ENCODE measurements around the gene EPS15.
"Not testable (repeated sequence)": the region's sequence is repeated elsewhere in the genome, so short reads cannot be mapped to it uniquely, and the experiment has no call there.

The EPS15 gene

DNA sequence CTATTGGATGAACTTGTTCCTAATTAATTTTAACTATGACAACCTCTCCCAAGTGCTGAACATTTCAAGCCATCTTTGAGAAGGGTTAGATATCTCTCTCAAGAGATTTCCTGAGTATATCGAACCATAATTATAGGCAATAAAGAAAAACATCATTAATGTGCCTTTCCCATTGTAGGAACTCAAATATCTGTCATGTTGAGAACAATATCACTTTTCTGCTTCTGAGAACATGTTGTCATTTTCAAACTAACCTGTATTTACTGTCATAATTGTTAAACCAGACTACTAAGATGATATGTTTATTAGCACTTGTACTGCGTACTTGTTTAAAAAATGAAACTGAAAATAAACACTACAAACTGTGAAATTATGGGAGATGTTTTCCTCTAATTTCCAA, 4.3 kb downstream of the EPS15 start:
- no peak for DNase-seq (ENCODE audit: low read depth)

DNA sequence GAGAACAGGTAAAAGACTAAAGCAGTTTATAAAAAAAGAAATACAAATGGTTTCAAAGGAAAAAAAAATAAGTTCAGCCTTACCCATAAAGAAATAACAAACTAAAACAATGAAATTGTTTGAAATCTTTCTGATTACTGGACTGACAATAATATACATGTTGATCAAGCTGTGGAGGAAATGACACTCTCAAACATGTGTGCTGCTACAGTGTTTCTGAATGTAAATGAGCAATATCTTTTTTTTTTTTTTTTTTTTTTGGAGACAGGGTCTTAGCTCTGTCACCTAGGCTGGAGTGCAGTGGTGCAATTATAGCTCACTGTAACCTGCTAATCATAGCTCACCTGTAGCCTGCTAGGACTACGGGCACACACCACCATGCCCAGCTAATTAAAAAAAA, 6.5 kb downstream of the EPS15 start:
- DNase-seq (ENCODE audit: low read depth), result no peak

DNA sequence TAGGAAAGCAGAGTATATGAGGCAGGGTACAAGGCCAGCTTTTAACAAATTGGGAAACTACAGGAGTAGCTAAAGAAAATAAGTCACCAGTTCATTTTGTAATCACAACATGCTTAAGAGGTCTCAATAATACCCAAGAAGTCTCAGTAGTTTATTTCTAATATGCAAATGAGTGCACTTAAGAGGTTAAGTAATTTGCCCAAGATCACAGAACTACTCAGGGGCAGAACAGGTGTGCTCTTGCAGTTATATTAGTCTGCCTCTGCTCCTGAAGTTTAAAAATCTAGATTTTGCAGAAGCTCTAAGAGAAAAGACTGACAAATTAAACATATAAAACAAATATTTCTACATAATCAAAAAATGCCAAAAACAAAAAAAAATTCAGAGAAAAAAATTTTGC, 6.9 kb downstream of the EPS15 start:
- DNase-seq (ENCODE audit: low read depth), result no peak

DNA sequence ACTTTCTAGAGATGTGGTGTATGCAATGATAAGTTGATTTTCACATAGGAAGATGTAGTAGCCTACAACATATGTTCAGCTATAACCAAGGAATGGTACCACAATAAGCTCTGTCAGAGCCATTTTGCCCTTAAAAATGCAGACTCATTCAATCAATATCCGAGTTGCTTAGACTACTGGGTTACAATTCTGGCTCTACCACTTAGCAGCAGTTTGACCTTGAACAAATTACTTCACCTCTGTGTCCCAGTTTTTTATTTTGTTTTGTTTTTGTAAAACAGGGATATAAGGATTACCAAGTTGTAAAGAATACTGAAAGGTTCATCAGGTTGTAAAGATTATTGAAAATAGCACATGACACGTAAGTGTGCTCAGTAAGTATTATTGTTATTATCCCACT, 9.3 kb downstream of the EPS15 start:
- no peak for DNase-seq (ENCODE audit: low read depth)

DNA sequence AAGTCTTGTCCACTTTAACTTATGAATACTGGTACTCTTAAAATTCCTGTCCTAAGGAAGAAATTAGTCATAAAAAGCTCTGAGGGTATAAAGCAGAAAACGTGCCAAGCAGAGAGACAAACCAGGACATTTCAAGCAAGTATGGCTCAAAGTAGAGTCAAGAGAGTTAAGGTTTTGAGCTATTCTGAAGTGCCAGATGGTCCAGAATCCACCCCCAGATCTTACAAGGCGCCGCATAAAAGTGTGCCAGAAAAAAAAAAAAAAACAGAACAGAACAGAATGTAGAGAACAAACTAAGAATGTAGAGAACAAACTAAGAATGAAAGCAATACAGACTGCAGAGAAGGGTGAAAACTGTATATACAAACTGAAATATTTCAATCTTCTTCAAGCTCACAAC, 12.5 kb downstream of the EPS15 start:
- DNase-seq (ENCODE audit: low read depth), result no peak

DNA sequence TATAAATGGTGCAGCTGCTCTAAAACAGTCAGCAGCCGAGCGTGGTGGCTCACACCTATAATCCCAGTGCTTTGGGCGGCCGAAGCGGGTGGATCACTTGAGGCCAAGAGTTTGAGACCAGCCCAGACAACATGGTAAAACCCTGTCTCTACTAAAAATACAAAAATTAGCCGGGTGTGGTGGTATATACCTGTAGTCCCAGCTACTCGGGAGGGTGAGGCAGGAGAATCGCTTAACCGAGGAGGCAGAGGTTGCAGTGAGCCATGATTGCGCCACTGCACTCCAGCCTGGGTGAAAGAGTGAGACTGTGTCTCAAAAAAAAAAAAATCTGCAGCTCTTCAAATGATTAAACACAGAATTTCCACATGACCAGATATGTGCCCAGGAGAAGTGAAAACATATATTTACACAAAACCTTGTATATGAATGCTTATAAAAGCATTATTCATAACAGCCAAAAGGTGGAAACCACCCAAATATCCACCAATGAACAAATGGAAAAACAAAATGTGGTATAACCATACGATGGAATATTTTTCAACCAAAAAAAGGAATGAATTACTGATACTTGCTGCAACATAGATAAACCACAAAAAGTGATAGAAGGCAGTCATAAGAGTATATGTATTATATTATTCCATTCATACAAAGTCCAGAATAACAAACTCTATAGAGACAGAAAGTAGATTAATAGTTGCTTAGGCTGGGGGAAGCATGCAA, 14.1 kb downstream of the EPS15 start:
- no peak for DNase-seq (ENCODE audit: low read depth)

DNA sequence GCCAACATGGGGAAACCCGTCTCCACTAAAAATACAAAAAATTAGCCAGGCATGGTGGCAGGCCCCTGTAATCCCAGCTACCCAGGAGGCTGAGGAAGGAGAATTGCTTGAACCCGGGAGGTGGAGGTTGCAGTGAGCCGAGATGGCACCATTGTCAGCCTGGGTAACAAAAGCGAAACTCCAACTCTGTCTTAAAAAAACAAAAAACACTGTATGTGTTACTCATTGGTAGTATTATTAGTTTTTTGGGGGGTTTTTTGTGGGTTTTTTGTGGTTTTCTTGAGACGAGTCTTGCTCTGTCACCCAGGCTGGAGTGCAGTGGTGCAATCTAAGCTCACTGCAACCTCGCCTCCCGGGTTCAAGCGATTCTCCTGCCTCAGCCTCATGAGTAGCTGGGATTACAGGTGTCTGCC, 17.8 kb downstream of the EPS15 start:
- not testable (repeated sequence) for DNase-seq (ENCODE audit: low read depth)

DNA sequence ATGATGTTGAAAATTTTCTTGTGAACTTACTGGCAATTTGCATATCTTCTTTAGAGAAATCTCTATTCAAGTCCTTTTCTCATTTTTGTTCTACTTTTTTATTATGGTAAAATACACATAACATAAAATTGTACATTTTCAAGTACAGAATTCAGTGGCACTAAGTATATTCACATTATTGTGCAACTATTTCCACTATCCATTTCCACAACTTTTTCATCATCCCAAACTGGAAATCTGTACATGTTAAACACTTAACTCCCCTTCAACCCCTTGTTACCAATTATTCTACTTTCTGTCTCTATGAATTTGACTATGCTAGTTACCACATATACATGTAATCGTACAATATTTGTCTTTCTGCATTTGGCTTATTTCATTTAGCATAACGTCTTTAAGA, 19.4 kb downstream of the EPS15 start:
- no peak for DNase-seq (ENCODE audit: low read depth)

DNA sequence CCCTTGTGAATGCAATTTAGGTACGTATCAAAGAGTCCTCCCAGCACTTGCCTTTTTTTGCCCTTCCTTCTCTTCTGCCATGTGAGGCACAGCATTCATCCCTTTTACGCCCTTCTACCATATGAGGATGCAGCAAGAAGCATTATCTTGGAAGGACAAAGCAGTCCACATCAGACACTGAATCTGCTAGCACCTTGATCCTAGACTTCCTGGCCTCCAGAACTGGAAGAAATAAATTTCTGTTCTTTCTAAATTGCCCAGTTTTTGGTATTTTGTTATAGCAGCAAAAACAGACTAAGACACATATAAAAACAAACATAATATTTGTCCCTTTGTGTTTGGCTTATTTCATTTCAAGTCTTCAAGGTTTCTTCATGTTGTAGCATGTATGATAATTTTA, 20.1 kb downstream of the EPS15 start:
- no peak for DNase-seq (ENCODE audit: low read depth)

DNA sequence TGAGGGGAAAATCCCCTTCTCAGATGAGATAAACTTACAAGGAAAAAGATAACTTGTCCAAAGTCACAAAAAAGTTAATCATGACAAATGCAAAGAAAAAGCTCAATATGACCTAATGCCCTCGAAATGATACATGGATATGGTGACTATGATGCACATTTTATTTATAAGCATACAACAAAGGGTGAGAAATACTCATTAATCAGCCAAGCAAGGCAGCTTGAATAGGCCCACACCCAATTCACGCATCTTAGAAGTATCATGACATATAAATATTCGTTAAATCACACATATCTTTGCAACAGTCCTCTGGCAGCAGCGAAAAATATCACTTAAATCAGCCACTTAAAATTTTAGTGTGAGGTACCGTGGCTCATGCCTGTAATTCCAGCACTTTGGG, 21.7 kb downstream of the EPS15 start:
- DNase-seq (ENCODE audit: low read depth), result no peak

DNA sequence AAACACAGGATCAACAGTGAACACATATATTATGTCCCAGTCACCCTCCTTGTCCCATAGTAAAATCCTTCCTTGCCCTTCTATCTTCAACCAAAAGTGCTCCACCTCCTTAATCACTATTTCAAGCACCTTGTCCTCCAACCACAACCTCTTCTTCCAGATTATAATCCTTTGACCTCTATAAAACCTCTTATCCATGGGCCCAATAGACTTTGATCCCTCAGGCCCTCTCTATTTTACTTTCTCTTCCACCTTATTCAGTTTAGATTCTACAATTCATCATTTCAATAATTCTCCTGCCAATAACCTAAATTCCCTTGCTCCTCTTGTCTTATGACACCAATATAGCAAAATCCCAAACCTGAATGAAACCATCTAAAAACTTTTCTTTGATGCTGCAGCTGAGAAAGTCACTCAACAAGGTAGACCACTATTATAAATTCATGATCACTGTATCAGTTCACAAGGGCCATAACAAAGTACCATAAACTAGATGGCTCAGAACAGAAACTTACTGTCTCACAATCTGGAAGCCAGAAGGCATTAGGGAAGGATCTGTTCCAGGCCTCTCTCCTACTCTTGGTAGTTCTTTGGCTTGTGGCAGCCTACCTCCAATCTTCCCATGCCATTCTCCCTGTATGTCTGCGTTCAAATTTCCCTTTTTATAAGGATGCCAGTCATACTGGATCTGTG, 24.8 kb downstream of the EPS15 start:
- DNase-seq (ENCODE audit: low read depth), result no peak

DNA sequence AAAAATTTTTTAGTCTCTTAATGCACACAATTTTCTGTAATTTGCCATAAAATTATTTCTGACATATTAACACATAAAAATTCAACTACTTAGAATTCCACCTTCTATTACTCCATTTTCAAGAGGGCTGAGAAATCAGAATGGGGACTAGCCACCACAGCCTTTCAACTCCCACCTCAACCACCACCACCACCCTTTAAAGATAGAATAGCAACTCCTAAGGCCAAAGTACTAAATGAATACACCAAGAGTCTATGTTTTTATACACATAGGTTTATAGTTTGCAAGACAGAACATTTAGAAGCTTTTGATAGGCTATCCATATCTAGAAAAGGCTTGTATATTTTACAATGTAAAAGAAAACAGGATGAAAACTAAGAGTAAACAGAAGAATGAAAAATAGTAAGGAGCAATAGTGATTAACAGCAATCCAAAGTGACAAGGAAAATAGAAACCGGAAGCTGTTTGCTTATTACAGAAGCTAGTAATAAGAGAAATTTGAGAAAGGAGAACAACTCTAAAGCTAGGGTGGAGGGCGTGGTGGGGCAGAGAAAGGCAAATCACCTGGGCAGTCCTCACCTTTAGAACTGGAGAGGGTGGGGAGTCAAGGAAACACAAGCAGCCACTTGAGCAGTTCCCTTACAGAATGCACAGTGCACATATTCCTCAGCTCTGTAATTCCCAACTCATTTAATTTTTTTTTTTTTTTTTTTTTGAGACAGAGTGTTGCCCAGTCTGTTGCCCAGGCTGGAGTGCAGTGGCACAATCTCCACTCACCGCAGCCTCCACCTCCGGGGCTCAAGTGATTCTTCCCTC, 27.7 kb downstream of the EPS15 start:
- no peak for DNase-seq (ENCODE audit: low read depth)

DNA sequence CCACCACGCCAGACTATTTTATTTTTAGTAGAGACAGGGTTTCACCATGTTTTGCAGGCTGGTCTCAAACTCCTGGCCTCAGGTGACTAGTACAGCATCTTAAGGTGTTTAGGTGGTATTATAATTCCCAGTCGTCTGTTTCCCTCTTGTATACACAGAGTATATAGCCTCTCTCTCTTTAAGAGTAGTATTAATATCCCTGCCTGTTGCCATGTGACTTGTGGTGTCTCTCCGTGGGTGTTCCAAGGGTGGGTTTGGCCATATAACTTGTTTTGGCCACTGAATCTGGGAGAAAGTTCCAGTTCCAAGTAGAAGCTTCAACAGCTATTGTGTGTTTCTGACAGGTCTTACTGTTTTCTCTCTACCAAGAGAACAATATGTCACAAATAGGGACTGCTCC, 29.6 kb downstream of the EPS15 start:
- DNase-seq (ENCODE audit: low read depth), result no peak

DNA sequence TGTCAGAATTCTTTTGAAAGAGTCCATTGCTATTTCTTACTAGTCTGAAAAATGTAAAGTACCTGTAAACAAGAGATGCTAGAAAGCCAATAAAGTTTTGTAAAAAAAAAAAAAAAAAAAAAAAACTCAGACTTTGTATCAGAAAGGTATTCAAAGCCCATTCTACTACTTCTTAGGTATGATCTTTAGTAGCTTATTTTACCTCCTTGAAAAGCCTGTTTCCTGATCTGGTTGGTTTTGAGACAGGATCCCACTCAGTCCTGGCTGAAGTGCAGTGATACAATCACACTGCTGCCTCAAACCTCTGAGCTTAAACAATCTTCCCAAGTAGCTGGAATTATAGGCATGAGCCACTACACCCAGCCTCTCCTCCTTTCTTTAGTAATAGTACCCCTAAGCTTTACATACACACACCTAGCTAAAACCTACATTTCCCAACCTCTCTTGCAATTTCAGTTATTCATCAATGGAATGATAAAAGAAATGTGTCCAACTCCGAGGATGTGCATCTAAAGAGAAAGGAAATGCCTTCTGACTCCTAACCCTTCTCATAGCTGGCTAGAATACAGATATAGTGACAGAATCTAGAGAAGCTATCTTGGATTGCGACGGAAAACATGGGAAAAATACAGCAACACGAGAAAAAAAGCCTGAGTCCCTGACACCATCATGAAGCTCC, 30.6 kb downstream of the EPS15 start:
- DNase-seq (ENCODE audit: low read depth), result no peak

DNA sequence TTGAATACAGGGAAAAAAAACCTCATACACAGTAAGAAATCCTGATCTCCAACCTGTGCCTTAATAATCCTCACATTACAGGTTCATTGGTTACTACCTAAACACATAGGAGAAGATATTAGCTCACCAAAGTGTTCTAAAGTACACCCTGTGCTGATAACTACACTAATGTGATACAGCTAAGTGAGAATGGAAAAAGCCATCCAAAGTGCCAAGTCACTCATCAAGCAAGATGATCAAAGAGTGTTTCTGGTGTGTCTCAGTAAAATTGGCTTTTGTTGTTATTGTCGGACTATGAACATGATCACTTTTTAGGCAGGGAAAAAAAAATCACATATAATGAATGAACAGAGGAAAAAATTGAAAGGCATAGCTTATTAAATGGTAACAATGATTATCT, 31.4 kb downstream of the EPS15 start:
- no peak for DNase-seq (ENCODE audit: low read depth)

DNA sequence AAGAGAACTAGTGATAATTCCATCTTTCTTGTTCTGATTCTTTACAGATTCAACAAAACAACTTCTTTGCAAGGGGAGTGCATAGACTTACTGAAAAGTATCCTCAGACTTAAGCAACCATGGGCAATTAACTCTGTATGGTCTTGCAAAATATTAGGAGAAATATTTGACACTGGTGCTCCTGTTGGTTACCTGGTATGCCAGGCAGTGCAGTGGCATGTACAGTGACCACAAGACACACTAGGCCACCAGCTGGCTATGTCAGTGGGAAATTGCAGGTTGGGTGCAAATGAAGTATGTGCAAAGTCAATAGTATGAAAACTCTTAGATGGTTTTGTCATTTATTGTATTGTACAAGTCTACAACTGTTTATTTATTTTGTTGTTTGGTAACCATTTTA, 34.5 kb downstream of the EPS15 start:
- no peak for DNase-seq (ENCODE audit: low read depth)

DNA sequence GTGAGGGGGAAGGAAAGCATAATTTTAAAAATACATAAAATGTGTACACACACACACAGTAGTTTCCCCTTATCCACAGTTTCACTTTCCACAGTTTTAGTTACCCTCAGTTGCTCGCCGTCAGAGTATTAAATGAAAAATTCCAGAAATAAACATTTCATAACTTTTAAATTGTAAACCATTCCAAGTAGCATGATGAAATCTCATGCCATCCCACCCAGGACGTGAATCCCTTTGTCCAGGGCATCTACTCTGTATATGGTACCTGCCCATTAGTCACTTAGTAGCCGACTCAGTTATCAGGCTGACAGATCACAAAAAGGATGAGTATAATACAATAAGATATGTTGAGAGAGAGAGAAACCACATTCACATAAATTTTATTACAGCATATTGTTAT, 36.2 kb downstream of the EPS15 start:
- DNase-seq (ENCODE audit: low read depth), result no peak

DNA sequence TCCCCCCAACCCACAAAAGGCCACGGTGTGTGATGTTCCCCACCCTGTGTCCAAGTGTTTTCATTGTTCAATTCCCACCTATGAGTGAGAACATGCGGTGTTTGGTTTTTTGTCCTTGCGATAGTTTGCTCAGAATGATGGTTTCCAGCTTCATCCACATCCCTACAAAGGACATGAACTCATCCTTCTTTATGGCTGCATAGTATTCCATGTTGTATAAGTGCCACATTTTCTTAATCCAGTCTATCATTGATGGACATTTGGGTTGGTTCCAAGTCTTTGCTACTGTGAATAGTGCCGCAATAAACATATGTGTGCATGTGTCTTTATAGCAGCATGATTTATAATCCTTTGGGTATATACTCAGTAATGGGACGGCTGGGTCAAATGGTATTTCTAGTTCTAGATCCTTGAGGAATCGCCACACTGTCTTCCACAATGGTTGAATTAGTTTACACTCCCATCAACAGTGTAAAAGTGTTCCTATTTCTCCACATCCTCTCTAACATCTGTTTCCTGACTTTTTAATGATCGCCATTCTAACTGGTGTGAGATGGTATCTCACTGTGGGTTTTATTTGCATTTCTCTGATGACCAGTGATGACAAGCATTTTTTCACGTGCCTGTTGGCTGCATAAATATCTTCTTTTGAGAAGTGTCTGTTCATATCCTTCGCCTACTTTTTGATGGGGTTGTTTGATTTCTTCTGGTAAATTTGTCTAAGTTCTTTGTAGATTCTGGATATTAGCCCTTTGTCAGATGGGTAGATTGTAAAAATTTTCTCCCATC, 44.0 kb downstream of the EPS15 start:
- DNase-seq (ENCODE audit: low read depth), result not testable (repeated sequence)

DNA sequence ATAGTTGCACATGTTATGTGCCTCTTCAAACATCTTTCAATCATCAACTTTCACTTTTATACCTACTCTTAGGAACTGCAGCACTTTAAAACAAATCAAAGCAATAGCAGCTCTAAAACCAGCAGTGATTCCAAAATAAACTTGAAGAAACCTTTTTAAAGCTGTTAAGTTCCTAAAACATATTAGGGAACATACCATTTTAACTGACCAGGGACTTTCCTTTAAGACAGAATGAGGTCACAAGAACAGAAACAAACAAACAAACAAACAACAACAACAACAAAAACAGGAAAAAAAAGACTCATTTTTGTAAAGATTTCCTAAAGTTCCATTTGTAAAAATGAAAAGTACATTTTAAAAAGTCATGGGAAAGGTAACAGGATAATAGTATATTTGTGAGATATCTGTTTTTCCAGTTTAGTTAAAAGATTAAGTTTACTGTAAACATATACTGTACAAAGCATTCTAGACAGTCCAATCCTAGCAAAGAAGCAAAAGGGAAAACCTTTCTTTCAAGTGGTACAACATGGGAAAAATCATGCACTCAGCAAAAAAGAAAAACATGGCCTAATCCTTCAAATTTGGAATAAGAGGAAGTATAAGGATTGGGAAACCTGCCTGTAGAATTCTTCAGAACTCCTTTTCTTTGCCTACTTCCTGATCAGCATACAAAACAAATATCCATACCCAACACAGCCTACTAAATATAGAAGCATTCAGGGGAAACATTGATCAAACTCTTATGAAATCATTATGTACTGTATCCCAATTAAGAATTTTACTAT, 45.5 kb downstream of the EPS15 start:
- no peak for DNase-seq (ENCODE audit: low read depth)

DNA sequence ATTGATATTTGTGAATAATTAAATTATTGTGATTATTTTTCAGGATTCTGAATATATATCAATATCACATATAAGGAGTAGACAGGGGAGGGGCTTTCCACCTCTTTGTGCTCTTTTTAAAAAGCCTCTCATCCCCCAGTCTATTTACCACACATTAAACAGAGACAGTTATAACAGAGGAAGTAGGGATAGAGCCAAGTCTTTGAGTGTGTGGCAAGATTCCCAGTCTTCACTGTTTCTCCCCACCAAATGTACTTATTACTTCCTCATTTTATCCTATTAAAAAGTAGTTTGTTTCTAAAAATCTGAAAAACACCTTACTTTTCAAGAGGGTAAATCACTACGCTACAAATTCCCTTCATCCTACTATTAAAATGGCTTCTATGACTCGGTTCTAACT, 46.7 kb downstream of the EPS15 start:
- no peak for DNase-seq (ENCODE audit: low read depth)

DNA sequence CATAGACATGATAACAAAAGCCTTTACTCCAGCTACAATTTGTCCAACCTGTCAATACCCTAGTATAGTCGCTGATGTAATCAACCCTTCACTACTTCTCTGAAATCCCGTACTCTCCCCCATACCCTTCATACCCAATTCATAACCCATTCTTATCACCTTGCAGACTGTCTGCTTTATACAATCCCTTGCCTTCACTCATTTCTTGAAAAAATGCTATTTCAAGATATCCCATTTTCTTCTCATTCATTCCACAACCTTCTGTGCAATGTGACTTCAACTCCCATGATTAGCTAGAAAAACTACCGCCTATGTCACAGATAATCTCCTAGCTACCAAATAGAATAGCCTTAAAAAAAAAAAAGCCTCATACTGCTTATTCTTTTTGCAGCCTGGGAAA, 49.5 kb downstream of the EPS15 start:
- no peak for DNase-seq (ENCODE audit: low read depth)
